DOHH2 (cell line): ENCODE results near the gene MTHFSD.

ENCODE experiments used
- H3F3A ChIP-seq: fragments of 200-600 bp; sonication (generic), shearing (Covaris generic); 2 replicates; pipeline ENCODE4 v1.6.0; 2016; ENCODE audit warnings: antibody characterized with exemption, mild to moderate bottlenecking; ENCODE audit not compliant: control insufficient read depth, insufficient read depth
- H3K27ac ChIP-seq: fragments of 200-600 bp; sonication (generic); 2 replicates; pipeline ENCODE4 v1.5.1; 2014; ENCODE audit warnings: low read depth, mild to moderate bottlenecking, low read length, moderate library complexity
- H3K27me3 ChIP-seq: fragments of 200-600 bp; sonication (generic); 2 replicates; pipeline ENCODE4 v1.6.1; 2014; ENCODE audit warnings: mild to moderate bottlenecking, low read length, mixed read lengths; ENCODE audit not compliant: control insufficient read depth
- H3K36me3 ChIP-seq: fragments of 200-600 bp; sonication (generic); 2 replicates; pipeline ENCODE4 v1.6.1; 2014; ENCODE audit warnings: mild to moderate bottlenecking, low read length, moderate library complexity, mixed read lengths; ENCODE audit not compliant: control insufficient read depth
- H3K4me1 ChIP-seq: fragments of 200-600 bp; sonication (generic); 2 replicates; pipeline ENCODE4 v1.6.1; 2014; ENCODE audit warnings: mild to moderate bottlenecking, low read length, mixed read lengths; ENCODE audit not compliant: control insufficient read depth
- H3K4me2 ChIP-seq: fragments of 200-600 bp; sonication (generic); 2 replicates; pipeline ENCODE4 v1.6.0; 2014; ENCODE audit warnings: mild to moderate bottlenecking, low read length, moderate library complexity
- H3K4me3 ChIP-seq: fragments of 200-600 bp; sonication (generic); 2 replicates; pipeline ENCODE4 v1.5.1; 2014; ENCODE audit warnings: mild to moderate bottlenecking, low read length, mixed read lengths
- H3K79me2 ChIP-seq: fragments of 200-600 bp; sonication (generic); 2 replicates; pipeline ENCODE4 v1.6.1; 2014; ENCODE audit warnings: mild to moderate bottlenecking, low read length, mixed read lengths; ENCODE audit not compliant: control insufficient read depth
- H3K9me2 ChIP-seq: fragments of 200-600 bp; sonication (generic); replicated peaks from 2 replicates; pipeline ENCODE4 v1.6.1; 2014; ENCODE audit warnings: mild to moderate bottlenecking, low read length, mixed read lengths; ENCODE audit not compliant: control insufficient read depth
- H3K9me3 ChIP-seq: fragments of 200-600 bp; sonication (generic); 2 replicates; pipeline ENCODE4 v1.6.1; 2014; ENCODE audit warnings: antibody characterized with exemption, low read length, mixed read lengths; ENCODE audit not compliant: control insufficient read depth, insufficient read depth
- H4K20me1 ChIP-seq: fragments of 200-600 bp; sonication (generic); 2 replicates; pipeline ENCODE4 v1.6.0; 2014; ENCODE audit warnings: low read depth, mild to moderate bottlenecking, antibody characterized with exemption, low read length, moderate library complexity; ENCODE audit not compliant: control insufficient read depth, insufficient read depth
- CTCF ChIP-seq: fragments of 200-600 bp; sonication (generic); IDR thresholded peaks from one replicate; pipeline ENCODE4 v1.5.1; 2014; ENCODE audit warnings: antibody characterized with exemption, mild to moderate bottlenecking, low read depth, low read length; ENCODE audit not compliant: poor library complexity, severe bottlenecking
- EZH2phosphoT487 ChIP-seq: fragments of 200-600 bp; sonication (generic); IDR thresholded peaks from 2 replicates; pipeline ENCODE4 v1.6.1; 2017; ENCODE audit warnings: borderline replicate concordance, mild to moderate bottlenecking, antibody characterized with exemption, low read length, moderate library complexity, mixed read lengths

Gene MTHFSD

GRCh38 chr16:86572041-86572521, 17.0 kb upstream of the MTHFSD start:
- Histone ChIP-seq H3K9me2 (no peaks in the 10 kb centered on the region), H3K79me2 (no peaks in the 10 kb centered on the region), H3F3A (no peaks in the 10 kb centered on the region), H3K27ac (no peak overlapping the region), H4K20me1 (no peaks in the 10 kb centered on the region), H3K4me1 (no peaks in the 10 kb centered on the region), H3K36me3 (no peaks in the 10 kb centered on the region), H3K4me3 (no peak overlapping the region), H3K4me2 (no peak overlapping the region), H3K27me3 (no peaks in the 10 kb centered on the region), H3K9me3 (no peaks in the 10 kb centered on the region)
- TF ChIP-seq CTCF (no peak), EZH2phosphoT487 (no peak)

- Histone ChIP-seq H3K9me2 (no peaks in the 10 kb centered on the region), H3K4me1 (no peaks in the 10 kb centered on the region), H3K4me3 (no peak overlapping the region), H4K20me1 (no peaks in the 10 kb centered on the region), H3K9me3 (no peaks in the 10 kb centered on the region), H3F3A (no peaks in the 10 kb centered on the region), H3K4me2 (no peak overlapping the region), H3K36me3 (no peaks in the 10 kb centered on the region), H3K27me3 (no peaks in the 10 kb centered on the region), H3K27ac (no peak overlapping the region), H3K79me2 (no peaks in the 10 kb centered on the region)
- TF ChIP-seq EZH2phosphoT487 (no peak), CTCF (no peak)
Measured at GRCh38 chr16:86571530-86571915, 16.5 kb upstream of the MTHFSD start.

GRCh38 chr16:86570558-86571529, 15.8 kb upstream of the MTHFSD start:
- no peaks in the 10 kb centered on the region for H4K20me1 ChIP-seq
- no peak overlapping the region for H3K4me2 ChIP-seq

More at GRCh38 chr16:86570558-86571529, 15.8 kb upstream of the MTHFSD start:
- Histone ChIP-seq H3K4me1 (no peaks in the 10 kb centered on the region), H3F3A (no peaks in the 10 kb centered on the region), H3K36me3 (no peaks in the 10 kb centered on the region), H3K27ac (no peak overlapping the region), H3K79me2 (no peaks in the 10 kb centered on the region), H3K4me3 (no peak overlapping the region), H3K9me2 (no peaks in the 10 kb centered on the region), H3K27me3 (no peaks in the 10 kb centered on the region), H3K9me3 (no peaks in the 10 kb centered on the region)
- TF ChIP-seq CTCF (no peak), EZH2phosphoT487 (no peak)
